Measurements from ENCODE around the gene PPP1R13B.

The PPP1R13B gene

GRCh38 chr14:103728141-103728540 is 119.2 kb downstream of the PPP1R13B start:
- DNase-seq (ENCODE audit: low read depth in 2 of 2) = no peak
- no peak overlapping the region for H3K4me3 ChIP-seq (replicated peaks in 1 of 2; ENCODE audit: low read depth in 2 of 2, low read length in 2 of 2)
- TF ChIP-seq CTCF (IDR thresholded peaks at IDR 0.05; ENCODE audit: low read depth, low read length) = no peak

- no peak for DNase-seq (ENCODE audit: low read depth in 2 of 2)
- no peak overlapping the region for H3K4me3 ChIP-seq (replicated peaks in 1 of 2; ENCODE audit: low read depth in 2 of 2, low read length in 2 of 2)
- no peak for TF ChIP-seq CTCF (IDR thresholded peaks at IDR 0.05; ENCODE audit: low read depth, low read length)
These were observed 119.9 kb downstream of the PPP1R13B start for GRCh38 chr14:103727313-103727980.

GRCh38 chr14:103726474-103726873 is 120.9 kb downstream of the PPP1R13B start:
- H3K4me3 ChIP-seq (replicated peaks in 1 of 2; ENCODE audit: low read depth in 2 of 2, low read length in 2 of 2) = no peak overlapping the region
- TF ChIP-seq CTCF (IDR thresholded peaks at IDR 0.05; ENCODE audit: low read depth, low read length) = no peak

GRCh38 chr14:103725739-103726395 is 121.5 kb downstream of the PPP1R13B start:
- H3K4me3 ChIP-seq (replicated peaks in 1 of 2; ENCODE audit: low read depth in 2 of 2, low read length in 2 of 2) = no peak overlapping the region
- no peak for TF ChIP-seq CTCF (IDR thresholded peaks at IDR 0.05; ENCODE audit: low read depth, low read length)

More at GRCh38 chr14:103726474-103726873, 120.9 kb downstream of the PPP1R13B start:
- DNase-seq (ENCODE audit: low read depth in 2 of 2) = no peak

GRCh38 chr14:103725001-103725682 is 122.2 kb downstream of the PPP1R13B start:
- no peak overlapping the region for H3K4me3 ChIP-seq (replicated peaks in 1 of 2; ENCODE audit: low read depth in 2 of 2, low read length in 2 of 2)
- DNase-seq (ENCODE audit: low read depth in 2 of 2) = no peak
- no peak for TF ChIP-seq CTCF (IDR thresholded peaks at IDR 0.05; ENCODE audit: low read depth, low read length)

More at GRCh38 chr14:103725739-103726395, 121.5 kb downstream of the PPP1R13B start:
- no peak for DNase-seq (ENCODE audit: low read depth in 2 of 2)

GRCh38 chr14:103724116-103724515 is 123.3 kb downstream of the PPP1R13B start:
- H3K4me3 ChIP-seq (replicated peaks in 1 of 2; ENCODE audit: low read depth in 2 of 2, low read length in 2 of 2) = no peak overlapping the region
- no peak for TF ChIP-seq CTCF (IDR thresholded peaks at IDR 0.05; ENCODE audit: low read depth, low read length)
- DNase-seq (ENCODE audit: low read depth in 2 of 2) = peak; percentile 38 to 84
